HG02763 (cell line): ENCODE data around the gene HSD17B3.
"Not testable (repeated sequence)": the region's sequence is repeated elsewhere in the genome, so short reads cannot be mapped to it uniquely, and the experiment has no call there.

ENCODE experiments used
- ATAC-seq: cut with Tn5 transposase; IDR thresholded peaks from one replicate; pipeline ENCODE4 v1.9.1; 2021; ENCODE audit warnings: mild to moderate bottlenecking, moderate library complexity; ENCODE audit not compliant: unreplicated experiment

Gene HSD17B3

GRCh38 chr9:96236854-96237550 is 65.0 kb downstream of the HSD17B3 start:
- ATAC-seq, result no peak

DNA sequence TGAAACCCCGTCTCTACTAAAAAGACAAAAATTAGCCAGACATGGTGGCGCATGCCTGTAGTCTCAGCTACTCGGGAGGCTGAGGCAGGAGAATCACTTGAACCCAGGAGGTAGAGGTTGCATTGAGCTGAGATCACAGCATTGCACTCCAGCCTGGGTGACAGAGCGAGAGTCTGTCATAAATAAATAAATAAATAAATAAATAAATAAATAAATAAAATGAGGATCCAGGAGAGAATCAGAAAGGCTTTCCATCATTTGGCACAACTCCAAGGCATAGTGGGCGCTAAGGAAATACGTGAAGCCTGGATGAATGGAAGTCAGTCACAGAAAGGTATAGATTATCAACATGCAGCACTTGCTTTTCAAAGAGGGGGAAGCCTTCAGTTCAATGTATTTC is 65.6 kb downstream of the HSD17B3 start:
- ATAC-seq, result not testable (repeated sequence)

GRCh38 chr9:96232539-96233241 is 69.3 kb downstream of the HSD17B3 start:
- ATAC-seq, result no peak

DNA sequence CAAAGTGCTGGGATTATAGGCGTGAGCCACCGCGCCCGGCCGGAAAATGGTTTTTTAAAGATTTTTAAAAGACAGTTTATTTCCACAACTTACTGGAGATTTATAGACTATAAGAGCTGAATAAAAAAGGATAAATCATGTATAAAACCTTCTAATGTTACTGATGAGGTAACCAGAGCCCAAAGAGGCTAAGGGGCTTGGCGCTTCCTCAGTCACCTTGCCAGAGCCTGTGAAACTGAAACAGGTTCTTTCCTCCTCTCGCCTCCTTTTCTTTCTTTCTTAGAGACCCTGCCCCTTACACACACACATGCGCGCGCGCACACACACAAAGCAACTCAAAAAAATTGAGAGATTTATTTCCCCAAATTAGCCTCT is 69.8 kb downstream of the HSD17B3 start:
- no peak for ATAC-seq

- ATAC-seq, result no peak
Observed at GRCh38 chr9:96230002-96230401, 72.0 kb downstream of the HSD17B3 start.

GRCh38 chr9:96222132-96222531 is 79.8 kb downstream of the HSD17B3 start:
- no peak for ATAC-seq

DNA sequence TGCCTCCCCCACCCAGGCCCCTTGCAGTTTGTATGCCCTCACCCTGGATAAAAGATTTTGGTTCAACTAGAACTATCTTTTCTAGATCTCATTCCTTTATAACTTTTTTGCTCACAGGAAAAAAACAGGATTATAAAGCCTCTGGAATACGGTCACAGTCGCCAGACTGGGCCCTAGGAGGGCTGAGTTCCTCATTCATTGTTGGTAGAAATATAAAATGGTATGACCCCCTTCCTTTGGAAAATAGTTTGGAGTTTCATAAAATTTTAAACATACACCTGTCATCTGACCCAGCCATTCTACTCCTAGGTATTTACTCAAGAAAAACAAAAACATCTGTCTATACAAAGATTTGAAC is 82.1 kb downstream of the HSD17B3 start:
- ATAC-seq, result no peak

DNA sequence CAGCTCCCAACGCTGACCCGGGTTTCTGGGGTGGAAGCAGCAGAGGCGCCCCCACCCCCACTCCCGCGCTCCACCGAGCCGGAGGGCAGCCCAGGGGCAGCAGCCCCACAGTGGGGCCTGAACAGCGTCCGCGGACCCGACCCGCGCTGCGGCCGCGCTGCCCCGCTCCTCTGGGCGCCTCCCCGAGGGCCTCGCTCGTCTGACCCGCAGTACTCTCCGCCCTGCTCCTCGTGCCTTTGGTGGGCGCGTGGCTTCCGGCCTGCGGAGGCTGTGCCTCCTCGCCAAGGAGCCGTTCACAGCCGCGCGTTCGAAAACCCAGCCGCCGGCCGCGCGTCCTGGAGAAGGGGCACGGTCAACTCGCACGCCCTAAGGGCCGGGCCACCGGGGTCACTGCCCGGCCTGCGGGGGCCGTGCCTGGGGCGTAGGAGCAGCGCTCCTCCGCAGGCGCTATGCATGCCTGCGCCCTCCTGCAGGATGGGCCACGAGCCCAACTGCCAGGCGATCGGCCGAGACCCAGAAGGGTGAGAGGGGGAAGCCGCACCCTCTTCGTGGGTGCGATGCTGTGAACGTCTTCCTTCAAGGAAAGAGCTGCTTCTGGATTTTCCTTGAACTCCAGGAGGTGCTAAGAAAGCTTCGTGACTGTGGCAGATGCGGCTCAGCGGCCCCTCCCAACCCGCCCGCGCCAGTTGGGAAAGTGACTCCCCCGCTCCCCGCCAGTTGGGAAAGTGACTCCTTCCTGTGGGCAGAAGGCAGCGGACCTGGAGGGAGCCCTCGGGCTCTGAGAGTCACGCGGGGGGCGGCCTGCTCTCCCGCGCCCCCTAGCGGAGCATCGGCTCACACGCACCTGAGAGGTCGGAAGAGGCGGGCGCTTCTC is 82.7 kb downstream of the HSD17B3 start:
- ATAC-seq, result no peak

- peak; percentile 57 for ATAC-seq
Observed at GRCh38 chr9:96217754-96218693, 84.0 kb downstream of the HSD17B3 start.

GRCh38 chr9:96217294-96217707 is 84.7 kb downstream of the HSD17B3 start:
- ATAC-seq, result no peak

DNA sequence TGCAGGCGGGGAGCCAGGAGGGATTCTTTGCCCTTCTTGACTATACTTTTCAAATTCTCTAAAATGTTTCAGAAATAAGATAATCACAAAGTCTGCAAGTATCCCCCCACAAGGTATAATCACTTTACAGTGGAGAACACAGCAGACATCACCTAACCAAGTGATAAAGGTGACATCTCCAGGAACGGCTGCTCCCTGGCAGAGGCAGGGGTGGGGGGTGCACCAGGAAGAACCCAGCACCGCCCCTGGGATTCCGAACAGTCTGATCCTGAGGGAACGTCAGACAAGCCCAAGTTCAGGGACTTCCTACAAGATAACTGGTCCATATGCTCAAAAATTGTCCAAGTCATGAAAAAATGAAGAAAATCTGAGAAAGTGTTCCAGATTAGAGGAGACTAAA is 85.4 kb downstream of the HSD17B3 start:
- no peak for ATAC-seq

DNA sequence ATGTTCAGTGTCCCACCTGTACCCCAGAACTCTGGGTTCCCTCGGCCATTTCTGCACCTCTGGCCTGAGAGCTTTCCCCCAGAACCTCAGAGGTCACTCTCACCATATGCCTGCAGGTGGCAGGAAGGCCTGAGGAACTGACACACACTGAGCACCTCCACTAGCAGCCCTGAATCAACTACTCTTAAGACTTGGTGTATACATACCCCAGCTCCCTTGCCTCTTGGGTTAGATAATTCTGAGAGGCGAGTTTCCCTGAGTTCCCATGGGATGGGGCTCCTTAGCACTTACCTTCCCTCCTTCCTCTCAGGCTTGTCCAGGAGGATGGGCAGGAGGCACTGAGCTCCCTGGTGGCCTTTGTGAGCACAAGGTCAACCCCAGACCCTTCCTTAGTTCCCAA is 86.1 kb downstream of the HSD17B3 start:
- no peak for ATAC-seq

- ATAC-seq, result no peak
Observed at GRCh38 chr9:96214635-96215034, 87.3 kb downstream of the HSD17B3 start.

DNA sequence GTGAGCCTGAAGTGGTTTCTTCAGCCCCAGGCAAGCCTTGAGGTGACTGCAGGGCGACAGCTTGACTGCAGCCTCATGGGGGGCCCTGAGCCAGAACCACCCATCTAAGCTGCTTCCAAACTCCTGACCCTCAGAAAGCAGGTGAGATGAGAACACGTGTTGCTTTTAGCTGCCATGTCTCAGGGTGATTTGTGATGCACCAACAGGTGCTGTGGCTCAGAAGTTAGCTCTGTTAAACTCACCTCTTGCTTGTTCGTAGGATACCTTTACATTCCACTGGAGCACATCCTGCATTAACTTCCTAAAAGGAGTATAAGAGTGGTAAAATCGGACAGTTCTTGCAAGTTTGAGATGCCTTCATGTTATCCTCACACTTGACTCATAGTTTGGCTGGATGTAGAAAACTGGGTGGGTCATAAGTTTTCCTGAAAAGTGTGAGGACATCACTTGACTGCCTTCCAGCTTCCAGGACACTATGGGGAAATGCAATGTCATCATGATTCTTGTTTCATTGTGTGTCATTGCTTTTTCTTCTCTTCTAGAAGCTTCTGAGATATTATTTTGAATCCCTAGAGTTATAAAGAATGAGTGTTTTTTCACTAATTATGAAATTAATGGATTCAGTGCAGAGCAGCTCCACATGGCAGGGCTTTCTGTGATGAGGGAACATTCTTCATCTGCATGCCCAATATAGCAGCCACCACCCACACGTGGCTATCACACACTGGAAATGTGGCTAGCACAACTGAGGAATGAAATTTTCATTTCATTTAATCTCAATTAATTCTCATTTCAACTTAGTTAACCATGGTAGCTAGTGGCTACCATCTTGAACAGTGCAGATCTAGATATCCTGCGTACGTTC is 92.3 kb downstream of the HSD17B3 start:
- no peak for ATAC-seq

- ATAC-seq, result no peak
Observed at GRCh38 chr9:96206156-96206751, 95.7 kb downstream of the HSD17B3 start.

GRCh38 chr9:96204853-96205252 is 97.1 kb downstream of the HSD17B3 start:
- ATAC-seq, result no peak

GRCh38 chr9:96203867-96204501 is 98.0 kb downstream of the HSD17B3 start:
- ATAC-seq, result no peak

GRCh38 chr9:96202971-96203780 is 98.8 kb downstream of the HSD17B3 start:
- no peak for ATAC-seq
